HG03442 (cell line): Measurements from ENCODE around the gene REPS1.
"Not testable (repeated sequence)": the region's sequence is repeated elsewhere in the genome, so short reads cannot be mapped to it uniquely, and the experiment has no call there.

Source experiments
- ATAC-seq: cut with Tn5 transposase; IDR thresholded peaks from one replicate; pipeline ENCODE4 v1.9.1; 2021; ENCODE audit warnings: mild to moderate bottlenecking, moderate library complexity; ENCODE audit not compliant: unreplicated experiment

Gene REPS1

GRCh38 chr6:138987643-138988468 lies at the start of gene REPS1:
TSS of gene REPS1 (minus strand) at chr6:138988253. CDS start at chr6:138987682, 571 bp downstream.
- ATAC-seq: peak; percentile 90

GRCh38 chr6:139037490-139037889 lies 49.4 kb upstream of the REPS1 start:
- no peak for ATAC-seq

- ATAC-seq: peak; percentile 37
Measured at GRCh38 chr6:139030228-139030963, 42.3 kb upstream of the REPS1 start.

- ATAC-seq: peak; percentile 32
Measured at GRCh38 chr6:139029470-139030227, 41.6 kb upstream of the REPS1 start.

- ATAC-seq: peak; percentile 61
Measured at GRCh38 chr6:139028658-139029469, 40.8 kb upstream of the REPS1 start, which contains the start of gene ABRACL. TSS of gene ABRACL (plus strand) at chr6:139028745. CDS start at chr6:139034161, 5,416 bp downstream.

- ATAC-seq: no peak
Measured at GRCh38 chr6:139028215-139028657, 40.2 kb upstream of the REPS1 start.

- peak; percentile 16 for ATAC-seq
Measured at GRCh38 chr6:139027620-139028182, 39.6 kb upstream of the REPS1 start.

GRCh38 chr6:139025416-139025815 lies 37.4 kb upstream of the REPS1 start:
- not testable (repeated sequence) for ATAC-seq

- no peak for ATAC-seq
Measured at GRCh38 chr6:139020689-139021088, 32.6 kb upstream of the REPS1 start.

- no peak for ATAC-seq
Measured at GRCh38 chr6:139019722-139020121, 31.7 kb upstream of the REPS1 start.

GRCh38 chr6:139017227-139017626 lies 29.2 kb upstream of the REPS1 start:
- no peak for ATAC-seq

- ATAC-seq: peak; percentile 86
Measured at GRCh38 chr6:139016337-139017213, 28.5 kb upstream of the REPS1 start.

GRCh38 chr6:139014945-139015344 lies 26.9 kb upstream of the REPS1 start:
- no peak for ATAC-seq

GRCh38 chr6:139013185-139013800 lies 25.2 kb upstream of the REPS1 start:
- ATAC-seq: no peak

GRCh38 chr6:139011980-139012379 lies 23.9 kb upstream of the REPS1 start:
- ATAC-seq: no peak

- no peak for ATAC-seq
Measured at GRCh38 chr6:139010674-139011073, 22.6 kb upstream of the REPS1 start.

GRCh38 chr6:139008117-139008516 lies 20.1 kb upstream of the REPS1 start:
- ATAC-seq: no peak

GRCh38 chr6:139007428-139007827 lies 19.4 kb upstream of the REPS1 start:
- ATAC-seq: no peak

GRCh38 chr6:139006477-139006876 lies 18.4 kb upstream of the REPS1 start:
- no peak for ATAC-seq
